Activated CD8-positive, alpha-beta T cell treated with anti-CD3 and anti-CD28 coated beads, Interleukin-2, amount 10 ng/mL, durations not matched to agents 7 days and 5 days (primary cell): ENCODE measurements around the gene ANKRD34A. TPM values are rescaled to one million over a fixed set of nuclear protein-coding genes. Genes with fewer than 3 reads are reported as not detected.
A peak's percentile ranks its signal among the peaks of the same experiment; 100 is the strongest.

Source experiments
- ATAC-seq: fragments of 150-1000 bp; cut with Tn5 transposase; one replicate; pipeline ENCODE4 v1.10.0; 2021; ENCODE audit warnings: moderate library complexity
- CTCF ChIA-PET: fragments of 350-600 bp; sonication (Branson Sonifier 250); formaldehyde crosslinking; loops from one replicate; lab custom pipeline; 2021; ENCODE audit warnings: antibody characterized with exemption; lab: Charles Lee
- POLR2A ChIA-PET: fragments of 350-600 bp; sonication (Branson Sonifier 250); formaldehyde crosslinking; loops from one replicate; lab custom pipeline; 2021; ENCODE audit warnings: antibody characterized with exemption; lab: Charles Lee
- DNase-seq: peaks from one replicate; pipeline ENCODE4 v3.0.0-alpha.2; 2020
- H3K27ac Mint-ChIP-seq: one replicate; pipeline ENCODE4 v1.8.0; 2021; ENCODE audit warnings: mild to moderate bottlenecking, mixed read lengths
- H3K27me3 Mint-ChIP-seq: one replicate; pipeline ENCODE4 v1.8.0; 2021; ENCODE audit warnings: low read depth, mixed read lengths
- H3K36me3 Mint-ChIP-seq: one replicate; pipeline ENCODE4 v1.8.0; 2021; ENCODE audit warnings: low read depth, mixed read lengths
- H3K4me1 Mint-ChIP-seq: one replicate; pipeline ENCODE4 v1.8.0; 2021; ENCODE audit warnings: low read depth, mixed read lengths
- H3K4me3 Mint-ChIP-seq: one replicate; pipeline ENCODE4 v1.8.0; 2021; ENCODE audit warnings: mild to moderate bottlenecking, mixed read lengths
- H3K9me3 Mint-ChIP-seq: one replicate; pipeline ENCODE4 v1.8.0; 2022; ENCODE audit warnings: mixed read lengths; ENCODE audit not compliant: insufficient read depth
- total RNA-seq, 2 experiments: library from RNA; stranded (reverse); gene quantifications; one replicate each; pipeline ENCODE4 v1.2.3, GENCODE V29; 2021

Gene ANKRD34A
- total RNA-seq, result 1 to 10 TPM; 1.8 to 2.4 TPM

- peak within 1 kb of the TSS; percentile 91 for H3K27ac Mint-ChIP-seq
- CTCF ChIA-PET, result interaction anchor here (0.8 to 6.8 kb wide), 19 partner anchors 14 to 118 kb away, joined by 3 to 98 read pairs (median 5); partner anchors contain the start of genes ITGA10, NUDT17, PIAS3 and RBM8A
Measured at GRCh38 chr1:145964328-145965118, at the start of gene ANKRD34A, which contains the start of gene POLR3GL. Gene ANKRD34A, minus strand, starts transcription at chr1:145964575. Its CDS starts 2,816 bp downstream, at chr1:145961759. Gene POLR3GL, plus strand, starts transcription at chr1:145964690. Its CDS starts 10,176 bp downstream, at chr1:145974866.

DNA sequence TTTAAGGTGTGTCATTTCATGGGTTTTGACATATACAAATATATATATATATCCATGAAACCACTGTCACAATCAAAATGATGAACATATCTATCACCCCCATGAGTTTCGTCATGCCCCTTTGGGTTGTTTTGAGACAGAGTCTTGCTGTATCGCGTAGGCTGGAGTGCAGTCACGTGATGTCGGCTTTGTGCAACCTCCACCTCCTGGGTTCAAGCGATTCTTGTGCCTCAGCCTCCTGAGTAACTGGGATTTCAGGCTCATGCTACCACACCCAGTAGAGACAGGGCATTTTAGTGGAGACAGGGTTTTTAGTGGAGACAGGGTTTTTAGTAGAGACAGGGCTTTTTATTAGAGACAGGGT lies 49.2 kb upstream of the ANKRD34A start:
- DNase-seq (no peak), ATAC-seq (no peak)
- CTCF ChIA-PET, result interaction anchor here (0.9 to 10.1 kb wide), 6 partner anchors 16 to 168 kb away, joined by 3 to 269 read pairs (median 6); partner anchors contain the start of gene NUDT17
- Mint-ChIP-seq H3K9me3 (no peaks in the 10 kb centered on the region), H3K36me3 (no peaks in the 10 kb centered on the region), H3K27me3 (peaks cover 26% of the 10 kb centered on the region), H3K27ac (no peak overlapping the region), H3K4me1 (peaks cover 12% of the 10 kb centered on the region), H3K4me3 (no peak overlapping the region)
- POLR2A ChIA-PET, result no interaction called here

More at GRCh38 chr1:145964328-145965118, at the start of gene ANKRD34A, which contains the start of gene POLR3GL:
- POLR2A ChIA-PET, result interaction anchor here (0.6 to 3.2 kb wide), 22 partner anchors 8 to 140 kb away, joined by 3 to 58 read pairs (median 6); partner anchors contain the start of genes NUDT17, PEX11B, PIAS3 and POLR3C
- Mint-ChIP-seq H3K9me3 (peaks cover 4% of the 10 kb centered on the region), H3K4me1 (peaks cover 47% of the 10 kb centered on the region), H3K36me3 (peaks cover 18% of the 10 kb centered on the region), H3K27me3 (no peaks in the 10 kb centered on the region), H3K4me3 (peak within 1 kb of the TSS; percentile 93)
- peak; percentile 96 for DNase-seq
- peak; percentile 92 for ATAC-seq

GRCh38 chr1:146012703-146013558 lies 48.6 kb upstream of the ANKRD34A start:
- Mint-ChIP-seq H3K9me3 (no peaks in the 10 kb centered on the region), H3K36me3 (no peaks in the 10 kb centered on the region), H3K4me3 (no peak overlapping the region), H3K27me3 (peaks cover 20% of the 10 kb centered on the region), H3K27ac (no peak overlapping the region), H3K4me1 (peaks cover 12% of the 10 kb centered on the region)
- DNase-seq (peak; percentile 77), ATAC-seq (peak; percentile 84)
- POLR2A ChIA-PET, result interaction anchor here (0.7 to 2.3 kb wide), 5 partner anchors 16 to 179 kb away, joined by 3 to 10 read pairs (median 5); partner anchors contain the start of genes RBM8A and TXNIP
- CTCF ChIA-PET, result interaction anchor here (0.9 to 10.1 kb wide), 13 partner anchors 8 to 167 kb away, joined by 3 to 269 read pairs (median 5); partner anchors contain the start of genes ANKRD34A, HJV and NUDT17

DNA sequence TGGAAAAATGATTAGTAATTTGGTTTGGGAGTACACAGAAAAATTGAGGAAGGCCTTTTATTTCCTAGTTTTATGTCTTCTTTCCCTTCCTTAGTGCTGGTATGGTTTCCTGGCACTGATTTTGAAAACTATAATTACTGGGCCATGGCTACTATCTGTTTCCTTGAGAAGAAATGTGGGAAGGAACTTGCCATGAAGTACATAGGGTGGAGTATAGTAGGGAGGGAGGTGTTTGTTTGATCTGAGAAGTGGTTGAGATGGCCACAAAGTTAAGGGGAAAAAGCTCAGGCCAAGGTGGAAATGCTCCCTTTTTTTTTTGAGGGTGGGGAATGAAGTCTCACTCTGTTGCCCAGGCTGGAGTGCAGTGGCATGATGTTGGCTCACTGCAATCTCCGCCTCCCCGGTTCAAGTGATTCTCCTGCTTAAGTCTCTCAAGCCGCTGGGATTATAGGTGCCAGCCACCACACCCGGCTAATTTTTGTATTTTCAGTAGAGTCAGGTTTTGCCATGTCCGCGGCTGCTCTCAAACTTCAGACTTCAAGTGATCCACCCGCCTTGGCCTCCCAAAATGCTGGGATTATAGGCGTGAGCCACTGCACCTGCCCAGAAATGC lies 45.9 kb upstream of the ANKRD34A start:
- peak overlapping the region; percentile 62 for H3K27ac Mint-ChIP-seq
- no peaks in the 10 kb centered on the region for H3K9me3 Mint-ChIP-seq
- CTCF ChIA-PET, result interaction anchor here (1.7 to 10.1 kb wide), 7 partner anchors 14 to 164 kb away, joined by 4 to 269 read pairs (median 25); partner anchors contain the start of genes ANKRD34A, NUDT17, PIAS3 and POLR3GL

GRCh38 chr1:146007489-146008133 lies 43.2 kb upstream of the ANKRD34A start:
- Mint-ChIP-seq H3K27ac (peak overlapping the region; percentile 91), H3K4me3 (peak overlapping the region; percentile 69), H3K9me3 (no peaks in the 10 kb centered on the region), H3K4me1 (peaks cover 39% of the 10 kb centered on the region), H3K27me3 (no peaks in the 10 kb centered on the region), H3K36me3 (no peaks in the 10 kb centered on the region)
- no peak for DNase-seq
- POLR2A ChIA-PET, result interaction anchor here (0.6 to 4.7 kb wide), 12 partner anchors 9 to 182 kb away, joined by 3 to 61 read pairs (median 4); partner anchors contain the start of genes LIX1L, PEX11B, RBM8A and TXNIP
- ATAC-seq, result no peak
- CTCF ChIA-PET, result interaction anchor here (0.6 to 10.1 kb wide), 21 partner anchors 10 to 256 kb away, joined by 3 to 269 read pairs (median 7); partner anchors contain the start of genes ANKRD34A, HJV, LIX1L and NUDT17

More for the DNA sequence above, 45.9 kb upstream of the ANKRD34A start:
- POLR2A ChIA-PET, result interaction anchor here (1.3 to 4.7 kb wide), 3 partner anchors 14 to 83 kb away, joined by 3 to 61 read pairs (median 6); partner anchors contain the start of genes RBM8A and TXNIP
- H3K4me1 Mint-ChIP-seq, result peaks cover 34% of the 10 kb centered on the region
- DNase-seq, result no peak
- ATAC-seq, result no peak
- H3K36me3 Mint-ChIP-seq, result no peaks in the 10 kb centered on the region
- H3K4me3 Mint-ChIP-seq, result no peak overlapping the region
- H3K27me3 Mint-ChIP-seq, result peaks cover 4% of the 10 kb centered on the region

- ChIA-PET CTCF (interaction anchor here (1.2 to 4.4 kb wide), 3 partner anchors 13 to 33 kb away, joined by 5 to 38 read pairs (median 5); no protein-coding TSS in a partner anchor), POLR2A (interaction anchor here (0.9 to 3.8 kb wide), 3 partner anchors 9 to 50 kb away, joined by 3 to 13 read pairs (median 10); no protein-coding TSS in a partner anchor)
- Mint-ChIP-seq H3K4me3 (no peak overlapping the region), H3K27me3 (no peaks in the 10 kb centered on the region), H3K9me3 (no peaks in the 10 kb centered on the region), H3K27ac (no peak overlapping the region), H3K36me3 (no peaks in the 10 kb centered on the region), H3K4me1 (peaks cover 61% of the 10 kb centered on the region)
- DNase-seq, result no peak
- no peak for ATAC-seq
Measured at GRCh38 chr1:146001709-146002108, 37.3 kb upstream of the ANKRD34A start.

DNA sequence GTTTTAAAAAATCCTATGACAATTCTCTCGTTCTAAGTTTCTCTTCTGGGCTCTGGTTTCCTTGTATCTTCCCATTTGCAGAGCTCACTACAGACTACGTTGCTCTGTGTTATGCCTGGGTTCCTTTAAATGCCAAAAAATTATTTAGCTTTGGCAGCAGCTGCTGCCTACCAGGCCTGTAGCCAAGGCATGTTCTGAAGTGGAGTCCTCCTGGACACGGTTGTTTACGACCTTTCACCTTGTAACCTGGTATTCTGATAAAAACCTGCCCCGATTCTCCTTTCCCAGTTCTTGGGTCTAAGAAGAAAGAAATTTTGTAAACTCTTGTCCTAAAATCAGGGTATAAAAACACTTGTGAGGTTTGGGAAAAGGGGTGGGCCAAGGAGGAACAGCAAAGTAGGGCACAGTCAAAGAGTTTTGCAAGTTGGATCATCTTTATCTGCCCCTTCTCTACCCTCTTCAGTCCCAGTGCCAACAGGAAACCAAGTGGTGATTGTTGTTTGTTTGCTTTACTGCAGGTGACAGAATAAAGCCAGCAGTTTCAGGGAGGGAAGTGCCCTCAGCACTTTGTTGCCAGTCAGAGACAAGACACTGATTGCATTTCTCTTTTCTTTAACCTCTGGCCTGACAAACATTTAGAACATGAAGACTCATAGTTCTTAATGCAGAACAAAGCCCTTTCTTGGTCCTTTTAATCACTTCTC lies 35.1 kb upstream of the ANKRD34A start:
- DNase-seq (peak; percentile 40), ATAC-seq (no peak)
- peaks cover 19% of the 10 kb centered on the region for H3K36me3 Mint-ChIP-seq
- CTCF ChIA-PET, result interaction anchor here (12.8 kb wide), 1 partner anchor 21 kb away, joined by 235 read pairs; no protein-coding TSS in a partner anchor
- H3K27me3 Mint-ChIP-seq, result no peaks in the 10 kb centered on the region
- peaks cover 42% of the 10 kb centered on the region for H3K4me1 Mint-ChIP-seq
- POLR2A ChIA-PET, result interaction anchor here (0.7 kb wide), 1 partner anchor 36 kb away, joined by 3 read pairs; no protein-coding TSS in a partner anchor
- H3K9me3 Mint-ChIP-seq, result no peaks in the 10 kb centered on the region
- peak overlapping the region; percentile 95 for H3K27ac Mint-ChIP-seq
- H3K4me3 Mint-ChIP-seq, result peak overlapping the region; percentile 38

DNA sequence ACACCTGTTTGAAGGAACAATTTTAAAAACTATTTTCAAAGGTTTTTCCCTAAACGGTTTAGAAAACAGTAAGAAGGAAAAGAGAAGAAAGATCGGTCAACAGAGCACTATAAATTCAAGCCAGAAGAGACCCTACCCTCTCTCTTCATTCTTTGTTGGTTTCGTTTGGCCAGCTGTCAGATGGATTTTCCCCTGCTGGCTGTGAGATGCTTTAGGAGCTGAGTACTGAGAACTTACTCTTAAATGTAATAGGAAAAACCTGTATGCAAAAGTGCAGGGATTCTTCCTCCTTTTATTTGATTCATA lies 33.3 kb upstream of the ANKRD34A start:
- no peaks in the 10 kb centered on the region for H3K9me3 Mint-ChIP-seq
- H3K4me3 Mint-ChIP-seq, result peak overlapping the region; percentile 87
- H3K27ac Mint-ChIP-seq, result peak overlapping the region; percentile 95
- ChIA-PET POLR2A (interaction anchor here (0.9 to 11.5 kb wide), 10 partner anchors 9 to 79 kb away, joined by 4 to 373 read pairs (median 18); partner anchors contain the start of genes ANKRD34A, LIX1L, PEX11B and POLR3GL), CTCF (interaction anchor here (1.1 to 12.8 kb wide), 9 partner anchors 10 to 151 kb away, joined by 3 to 235 read pairs (median 6); partner anchors contain the start of genes ANKRD34A and POLR3GL)
- H3K4me1 Mint-ChIP-seq, result peaks cover 51% of the 10 kb centered on the region
- no peak for DNase-seq
- H3K27me3 Mint-ChIP-seq, result no peaks in the 10 kb centered on the region
- peaks cover 37% of the 10 kb centered on the region for H3K36me3 Mint-ChIP-seq
- no peak for ATAC-seq

DNA sequence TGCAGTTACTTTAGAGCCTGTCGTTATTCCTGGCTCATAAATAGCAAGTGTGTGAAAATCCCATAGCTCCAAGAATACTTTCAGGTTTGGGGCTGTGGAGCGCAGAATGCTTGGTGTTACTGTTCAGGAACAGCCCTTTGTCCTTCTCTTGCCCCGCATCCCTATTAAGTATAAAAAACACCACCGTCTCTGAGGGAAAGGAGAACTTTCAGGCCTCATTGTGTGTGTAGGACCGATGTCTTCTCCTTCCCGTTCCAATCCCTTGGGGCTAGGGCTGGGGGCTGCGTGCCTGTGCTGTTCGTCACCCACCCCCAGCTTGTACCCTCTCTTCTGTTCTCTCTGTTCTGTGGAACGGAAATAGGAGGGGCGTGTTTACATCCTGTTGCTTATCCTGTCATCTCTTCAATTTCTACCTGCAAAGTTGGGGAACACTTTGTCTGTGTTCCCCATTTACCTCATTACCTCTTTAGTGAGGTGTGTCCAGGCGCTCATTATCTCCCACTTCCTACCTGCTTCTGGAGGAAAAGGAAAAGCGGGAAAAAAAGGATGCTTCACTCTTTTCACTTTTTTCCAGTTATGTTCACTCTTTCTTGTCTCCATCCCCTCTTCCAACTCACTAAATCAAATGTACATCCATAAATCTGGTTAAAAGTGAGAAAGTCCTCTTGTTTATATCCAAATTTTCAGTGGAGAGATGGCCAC lies 32.8 kb upstream of the ANKRD34A start:
- peak; percentile 59 for ATAC-seq

More for the DNA sequence above, 32.8 kb upstream of the ANKRD34A start:
- Mint-ChIP-seq H3K4me3 (peak overlapping the region; percentile 87), H3K27me3 (no peaks in the 10 kb centered on the region), H3K36me3 (peaks cover 41% of the 10 kb centered on the region), H3K9me3 (no peaks in the 10 kb centered on the region), H3K4me1 (peaks cover 56% of the 10 kb centered on the region), H3K27ac (peak overlapping the region; percentile 95)
- CTCF ChIA-PET, result interaction anchor here (1.2 to 12.8 kb wide), 7 partner anchors 9 to 150 kb away, joined by 3 to 235 read pairs (median 9); partner anchors contain the start of genes ANKRD34A and POLR3GL
- POLR2A ChIA-PET, result interaction anchor here (0.8 to 11.5 kb wide), 13 partner anchors 10 to 79 kb away, joined by 3 to 373 read pairs (median 12); partner anchors contain the start of genes ANKRD34A, LIX1L, PEX11B and POLR3GL
- peak; percentile 73 for DNase-seq
